Posterior vena cava (tissue), 2 donors: ENCODE results near the gene BICRA. TPM values are rescaled to one million over a fixed set of nuclear protein-coding genes. Genes with fewer than 3 reads are reported as not detected.

Source experiments
- total RNA-seq, 2 donors: library from RNA; stranded (reverse); fragmentation: NEBNext Ultra II Directional; extraction: Animal tissue kit (Norgen Biotek cat#: 25700); gene quantifications; one replicate each; pipeline ENCODE4 v1.2.1, GENCODE V29; 2021
- donor health status: DM: yes; HTN: yes; CAD: no.
- donor health status: DM: yes; HTN: yes; CAD: no.

The BICRA gene
- total RNA-seq, 2 donors from 2014 or later = 12.0 to 15.4 TPM

Other genes with a start within 250 kb of the BICRA start
- 10 to 100 TPM; 24.3 to 26.0 TPM for gene MEIS3, start 189.6 kb upstream of the BICRA start, total RNA-seq
- under 1 TPM; 0.56 to 0.67 TPM for gene SLC8A2, start 137.2 kb upstream of the BICRA start, total RNA-seq
- gene KPTN, start 124.9 kb upstream of the BICRA start, total RNA-seq = 1 to 10 TPM; 6.5 to 7.9 TPM
- 10 to 100 TPM; 75.8 to 83.8 TPM for gene NAPA, start 94.1 kb upstream of the BICRA start, total RNA-seq
- under 1 TPM; 0.19 to 0.24 TPM for gene ZNF541, start 36.0 kb upstream of the BICRA start, total RNA-seq
- gene EHD2, start 104.3 kb downstream of the BICRA start, total RNA-seq = 100 to 1,000 TPM; 217 to 235 TPM
- gene NOP53, start 136.4 kb downstream of the BICRA start, total RNA-seq = 100 to 1,000 TPM; 184 to 201 TPM
- gene SELENOW, start 169.6 kb downstream of the BICRA start, total RNA-seq = 100 to 1,000 TPM; 404 to 512 TPM
- not detected for gene TPRX1, start 195.4 kb downstream of the BICRA start, total RNA-seq
- gene CRX, start 212.8 kb downstream of the BICRA start, total RNA-seq = not detected